Heart left ventricle (tissue), 13 donors: ENCODE measurements around the gene SEMA5B.

Experiments
- POLR2A ChIP-seq, 2 donors: fragments of 450-650 bp; IDR thresholded peaks; one replicate each; pipeline ENCODE4 v1.6.1; 2017; ENCODE audit warnings: antibody characterized with exemption in 2 of 2, mild to moderate bottlenecking in 2 of 2, moderate library complexity in 2 of 2
- TF ChIP-seq, protein P1 (sequence below), 12 donors: fragments of 200-600 bp; sonication (generic) in 4 of 12; IDR thresholded peaks; one replicate each; pipeline versions ENCODE4 v1.5.0 to v1.8.0; 2018 to 2022; ENCODE audit warnings: antibody characterized with exemption in 12 of 12, mild to moderate bottlenecking in 5 of 12
- donor health status: ischemic (EF 13 %, LVEDD 7.1; RV severe dilation, severe dysfunction).
- donor health status: DM: no; HTN: yes; CAD: no.
- donor health status: DM: no; HTN: no; CAD: no.
- donor health status: ischemic (EF 25% LVEDD 6.9; RV normal size, moderate dysfunction).
- donor health status: ischemic (EF 25% LVEDD 5.7; RV mildly dilated, moderate dysfunction).
- donor health status: ischemic (EF 35%, LVEDD 5.7; RV mildly dilated, moderate dysfunction).
- donor health status: nonischemic (EF 11% LVEDD 7.7; RV severe dilation, severe dysfunction).
- donor health status: DM: yes; HTN: yes; CAD: no.
- donor health status: PGD.
- donor health status: ischemic (EF 29% LVEDD 5.4; RV normal size, mild dysfunction).
- donor health status: nonischemic (EF 23%, LVEDD 6.1; RV moderate dilation, normal function).

DNA sequence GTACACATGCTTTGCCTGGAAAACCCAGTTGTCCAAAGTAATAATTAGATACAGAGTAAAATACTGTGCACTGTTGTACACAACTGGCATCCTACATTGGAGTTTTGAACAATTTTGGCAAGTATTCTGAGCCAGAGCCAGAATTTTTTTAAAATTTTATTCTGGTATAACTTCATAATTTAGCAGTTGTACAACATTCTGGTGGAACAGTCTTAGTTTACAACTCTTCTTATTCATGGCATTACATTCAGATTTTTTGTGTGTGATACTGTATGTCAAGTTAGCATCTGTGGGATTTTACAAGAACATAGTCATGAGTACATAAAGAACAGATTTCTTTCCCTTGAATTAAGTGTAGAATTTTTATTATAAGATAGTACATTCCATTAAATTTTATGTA, 165.2 kb downstream of the SEMA5B start:
- no peak for TF ChIP-seq POLR2A (IDR thresholded peaks at IDR 0.05)
- TF ChIP-seq, protein P1, sequence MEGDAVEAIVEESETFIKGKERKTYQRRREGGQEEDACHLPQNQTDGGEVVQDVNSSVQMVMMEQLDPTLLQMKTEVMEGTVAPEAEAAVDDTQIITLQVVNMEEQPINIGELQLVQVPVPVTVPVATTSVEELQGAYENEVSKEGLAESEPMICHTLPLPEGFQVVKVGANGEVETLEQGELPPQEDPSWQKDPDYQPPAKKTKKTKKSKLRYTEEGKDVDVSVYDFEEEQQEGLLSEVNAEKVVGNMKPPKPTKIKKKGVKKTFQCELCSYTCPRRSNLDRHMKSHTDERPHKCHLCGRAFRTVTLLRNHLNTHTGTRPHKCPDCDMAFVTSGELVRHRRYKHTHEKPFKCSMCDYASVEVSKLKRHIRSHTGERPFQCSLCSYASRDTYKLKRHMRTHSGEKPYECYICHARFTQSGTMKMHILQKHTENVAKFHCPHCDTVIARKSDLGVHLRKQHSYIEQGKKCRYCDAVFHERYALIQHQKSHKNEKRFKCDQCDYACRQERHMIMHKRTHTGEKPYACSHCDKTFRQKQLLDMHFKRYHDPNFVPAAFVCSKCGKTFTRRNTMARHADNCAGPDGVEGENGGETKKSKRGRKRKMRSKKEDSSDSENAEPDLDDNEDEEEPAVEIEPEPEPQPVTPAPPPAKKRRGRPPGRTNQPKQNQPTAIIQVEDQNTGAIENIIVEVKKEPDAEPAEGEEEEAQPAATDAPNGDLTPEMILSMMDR (IDR thresholded peaks at IDR 0.05), result no peak
